LNCaP clone FGC (cell line): ENCODE results near the gene RXRA.

Source experiments
- DNase-seq: peaks from one replicate; pipeline ENCODE4 v3.0.0-alpha.2; 2011; ENCODE audit warnings: low read depth
- H3K4me3 ChIP-seq: 2 replicates; pipeline ENCODE4 v1.5.1; 2011; ENCODE audit warnings: mild to moderate bottlenecking, low read depth, low read length, control low read depth
- CTCF ChIP-seq: IDR thresholded peaks from 2 replicates; pipeline ENCODE4 v1.5.1; 2012; ENCODE audit warnings: mild to moderate bottlenecking; ENCODE audit not compliant: control insufficient read depth, insufficient read depth; ENCODE audit errors: extremely low read depth

RXRA gene

GRCh38 chr9:134429481-134429880 lies 103.2 kb downstream of the RXRA start:
- DNase-seq: no peak
- H3K4me3 ChIP-seq: no peak overlapping the region
- no peak for TF ChIP-seq CTCF

GRCh38 chr9:134431095-134431494 lies 104.8 kb downstream of the RXRA start:
- no peak for TF ChIP-seq CTCF
- no peak overlapping the region for H3K4me3 ChIP-seq
- no peak for DNase-seq

DNA sequence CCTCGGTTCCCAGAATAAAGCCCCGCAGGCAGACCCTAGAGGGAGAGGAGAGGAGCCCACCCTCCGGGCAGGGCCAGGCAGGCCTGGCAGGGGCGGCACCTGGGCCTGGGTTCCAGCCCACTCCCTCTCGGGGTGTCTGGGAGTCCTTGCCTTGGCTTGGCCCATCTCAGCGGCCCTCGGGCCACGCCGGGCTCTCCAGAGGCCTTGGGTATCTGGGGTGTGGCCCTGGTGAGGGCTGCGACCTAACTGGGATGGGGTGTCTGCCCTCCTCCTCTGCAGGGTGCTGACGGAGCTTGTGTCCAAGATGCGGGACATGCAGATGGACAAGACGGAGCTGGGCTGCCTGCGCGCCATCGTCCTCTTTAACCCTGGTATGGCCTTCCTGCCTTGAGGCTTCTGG lies 105.4 kb downstream of the RXRA start:
- no peak overlapping the region for H3K4me3 ChIP-seq

GRCh38 chr9:134432471-134432870 lies 106.2 kb downstream of the RXRA start:
- DNase-seq: no peak
- TF ChIP-seq CTCF: no peak
- H3K4me3 ChIP-seq: no peak overlapping the region

More for the DNA sequence above, 105.4 kb downstream of the RXRA start:
- TF ChIP-seq CTCF: no peak
- DNase-seq: no peak

GRCh38 chr9:134433101-134433500 lies 106.8 kb downstream of the RXRA start:
- H3K4me3 ChIP-seq: no peak overlapping the region
- no peak for DNase-seq
- TF ChIP-seq CTCF: no peak

GRCh38 chr9:134433909-134434882 lies 107.9 kb downstream of the RXRA start:
- no peak overlapping the region for H3K4me3 ChIP-seq
- no peak for TF ChIP-seq CTCF
- no peak for DNase-seq
